Spinal cord (tissue), 10 donors: ENCODE results near the gene NFKBIB. TPM values are rescaled to one million over a fixed set of nuclear protein-coding genes. Genes with fewer than 3 reads are reported as not detected.
"Not testable (repeated sequence)": the region's sequence is repeated elsewhere in the genome, so short reads cannot be mapped to it uniquely, and the experiment has no call there.

ENCODE experiments used
- DNase-seq, 6 donors: peaks; one replicate each; pipeline versions ENCODE4 v3.0.0 to v3.0.0-alpha.2; 2013 to 2015; ENCODE audit warnings: low spot score in 6 of 6, low read depth in 4 of 6
- H3K27ac ChIP-seq: one replicate; pipeline ENCODE4 v1.5.1; 2013; ENCODE audit warnings: low read depth, low read length, control low read depth
- H3K27me3 ChIP-seq: one replicate; pipeline ENCODE4 v1.6.1; 2013; ENCODE audit warnings: low read length; ENCODE audit not compliant: control insufficient read depth, insufficient read depth
- H3K36me3 ChIP-seq: one replicate; pipeline ENCODE4 v1.6.1; 2013; ENCODE audit warnings: low read length; ENCODE audit not compliant: control insufficient read depth, insufficient read depth
- H3K4me1 ChIP-seq: one replicate; pipeline ENCODE4 v1.6.1; 2013; ENCODE audit warnings: low read length; ENCODE audit not compliant: control insufficient read depth, insufficient read depth
- H3K4me3 ChIP-seq: one replicate; pipeline ENCODE4 v1.5.1; 2013; ENCODE audit warnings: low read depth, low read length, control low read depth
- H3K9me3 ChIP-seq: one replicate; pipeline ENCODE4 v1.6.1; 2013; ENCODE audit warnings: low read length; ENCODE audit not compliant: control insufficient read depth, insufficient read depth
- WGBS: methylation state at CpG from one replicate; pipeline ENCODE4 v1.1.5; 2013; ENCODE audit warnings: missing lambda C conversion rate; ENCODE audit not compliant: insufficient coverage; 5-methylcytosine and 5-hydroxymethylcytosine counted together
- polyA plus RNA-seq, 2 donors: library from polyadenylated mRNA; unstranded; fragments of 120-200 nt; gene quantifications; one replicate each; pipeline ENCODE4 v1.2.1, GENCODE V29; 2013; ENCODE audit not compliant: insufficient read length in 2 of 2
- total RNA-seq, 2 donors: library from RNA; depleted of rRNA in 1 of 2; stranded (reverse); fragments of 120-200 nt in 1 of 2; fragments of >200 nt in 1 of 2; gene quantifications; one replicate each; pipeline versions ENCODE4 v1.2.3 to v1.2.4, GENCODE V29; 2013 to 2014
- donor health status: healthy.

Gene NFKBIB
- total and polyA plus RNA-seq, 4 donors, result 5.6 to 14.8 (median 12.7) TPM

GRCh38 chr19:38933544-38933943, 33.8 kb downstream of the NFKBIB start:
- no peak for DNase-seq
- peaks cover 19% of the 10 kb centered on the region for H3K4me1 ChIP-seq
- H3K4me3 ChIP-seq, result no peak overlapping the region
- no peaks in the 10 kb centered on the region for H3K9me3 ChIP-seq
- H3K36me3 ChIP-seq, result peaks cover 24% of the 10 kb centered on the region
- H3K27ac ChIP-seq, result no peak overlapping the region
- WGBS, result 76% methylated on average over 4 of the region's 4 CpGs
- no peaks in the 10 kb centered on the region for H3K27me3 ChIP-seq

GRCh38 chr19:38939957-38940356, 40.2 kb downstream of the NFKBIB start:
- H3K4me1 ChIP-seq, result peaks cover 7% of the 10 kb centered on the region
- WGBS, result 77% methylated on average over 5 of the region's 5 CpGs
- H3K27me3 ChIP-seq, result no peaks in the 10 kb centered on the region
- H3K4me3 ChIP-seq, result no peak overlapping the region
- DNase-seq, result no peak
- no peak overlapping the region for H3K27ac ChIP-seq
- peaks cover 4% of the 10 kb centered on the region for H3K36me3 ChIP-seq
- no peaks in the 10 kb centered on the region for H3K9me3 ChIP-seq

- DNase-seq, result not testable (repeated sequence)
These were observed 41.7 kb downstream of the NFKBIB start for GRCh38 chr19:38941466-38941865.

GRCh38 chr19:38941979-38942378, 42.2 kb downstream of the NFKBIB start:
- peaks cover 17% of the 10 kb centered on the region for H3K36me3 ChIP-seq
- H3K27me3 ChIP-seq, result no peaks in the 10 kb centered on the region
- DNase-seq, result no peak
- no peaks in the 10 kb centered on the region for H3K9me3 ChIP-seq
- H3K4me3 ChIP-seq, result no peak overlapping the region
- H3K4me1 ChIP-seq, result peaks cover 7% of the 10 kb centered on the region
- WGBS, result no CpG with 5 or more reads among the region's 2 CpGs
- no peak overlapping the region for H3K27ac ChIP-seq

More at GRCh38 chr19:38941466-38941865, 41.7 kb downstream of the NFKBIB start:
- not testable (repeated sequence) for H3K4me3 ChIP-seq, H3K27ac ChIP-seq, H3K4me1 ChIP-seq, H3K27me3 ChIP-seq, H3K9me3 ChIP-seq
- WGBS, result no CpG with 5 or more reads among the region's 5 CpGs
- H3K36me3 ChIP-seq, result peaks cover 17% of the 10 kb centered on the region

GRCh38 chr19:38942471-38943181, 42.9 kb downstream of the NFKBIB start:
- peaks cover 21% of the 10 kb centered on the region for H3K36me3 ChIP-seq
- DNase-seq, result no peak
- H3K4me3 ChIP-seq, result no peak overlapping the region
- no peaks in the 10 kb centered on the region for H3K27me3 ChIP-seq
- H3K4me1 ChIP-seq, result peaks cover 7% of the 10 kb centered on the region
- H3K9me3 ChIP-seq, result no peaks in the 10 kb centered on the region
- H3K27ac ChIP-seq, result no peak overlapping the region
- 89% methylated on average over 18 of the region's 20 CpGs for WGBS

- Histone ChIP-seq H3K9me3 (no peaks in the 10 kb centered on the region), H3K4me1 (peaks cover 11% of the 10 kb centered on the region), H3K4me3 (no peak overlapping the region), H3K27me3 (no peaks in the 10 kb centered on the region), H3K36me3 (peaks cover 21% of the 10 kb centered on the region), H3K27ac (no peak overlapping the region)
- WGBS, result 91% methylated on average over 11 of the region's 12 CpGs
- no peak for DNase-seq
These were observed 45.3 kb downstream of the NFKBIB start for GRCh38 chr19:38944981-38945506.

GRCh38 chr19:38945562-38946228, 45.9 kb downstream of the NFKBIB start:
- Histone ChIP-seq H3K27ac (no peak overlapping the region), H3K4me3 (no peak overlapping the region), H3K9me3 (no peaks in the 10 kb centered on the region), H3K4me1 (peaks cover 15% of the 10 kb centered on the region), H3K36me3 (peaks cover 21% of the 10 kb centered on the region), H3K27me3 (no peaks in the 10 kb centered on the region)
- 97% methylated on average over 2 of the region's 3 CpGs for WGBS
- DNase-seq, result no peak

GRCh38 chr19:38946229-38947010, 46.7 kb downstream of the NFKBIB start:
- Histone ChIP-seq H3K4me1 (peaks cover 12% of the 10 kb centered on the region), H3K36me3 (peaks cover 21% of the 10 kb centered on the region), H3K4me3 (no peak overlapping the region), H3K9me3 (no peaks in the 10 kb centered on the region), H3K27me3 (no peaks in the 10 kb centered on the region), H3K27ac (no peak overlapping the region)
- 81% methylated on average over 7 of the region's 11 CpGs for WGBS
- no peak for DNase-seq

- Histone ChIP-seq H3K27ac (no peak overlapping the region), H3K27me3 (no peaks in the 10 kb centered on the region), H3K4me1 (peaks cover 12% of the 10 kb centered on the region), H3K36me3 (peaks cover 20% of the 10 kb centered on the region), H3K9me3 (no peaks in the 10 kb centered on the region), H3K4me3 (peak overlapping the region; percentile 36)
- 2% methylated on average over 72 of the region's 72 CpGs for WGBS
- DNase-seq, result peak; percentile 41 to 98 (median 83)
These were observed 50.0 kb downstream of the NFKBIB start for GRCh38 chr19:38949580-38950367.
